Hepatocyte (in vitro differentiated cells): Measurements from ENCODE around the gene RPS21. TPM values are rescaled to one million over a fixed set of nuclear protein-coding genes. Genes with fewer than 3 reads are reported as not detected.

Experiments
- DNase-seq: peaks from one replicate; pipeline ENCODE4 v3.0.0-alpha.2; 2016; ENCODE audit warnings: low spot score
- H2AFZ ChIP-seq: fragments of 200-600 bp; sonication (generic); 2 replicates; pipeline ENCODE4 v1.6.0; 2016; ENCODE audit warnings: antibody characterized with exemption, mild to moderate bottlenecking
- H3K27ac ChIP-seq: fragments of 200-600 bp; sonication (generic); 2 replicates; pipeline ENCODE4 v1.5.1; 2016; ENCODE audit warnings: mild to moderate bottlenecking
- H3K27me3 ChIP-seq: fragments of 200-600 bp; sonication (generic); 2 replicates; pipeline ENCODE4 v1.6.1; 2016
- H3K36me3 ChIP-seq: fragments of 200-600 bp; sonication (generic); replicated peaks from 2 replicates; pipeline ENCODE4 v1.5.1; 2016; ENCODE audit warnings: low read depth; ENCODE audit not compliant: insufficient read depth
- H3K4me1 ChIP-seq: fragments of 200-600 bp; sonication (generic); 2 replicates; pipeline ENCODE4 v1.5.1; 2016; ENCODE audit warnings: mild to moderate bottlenecking, moderate library complexity; ENCODE audit not compliant: insufficient read depth
- H3K4me2 ChIP-seq: fragments of 200-600 bp; sonication (generic); 2 replicates; pipeline ENCODE4 v1.6.0; 2016
- H3K4me3 ChIP-seq: fragments of 200-600 bp; sonication (generic); 2 replicates; pipeline ENCODE4 v1.5.1; 2016; ENCODE audit warnings: mild to moderate bottlenecking
- H3K79me2 ChIP-seq: fragments of 200-600 bp; sonication (generic); 2 replicates; pipeline ENCODE4 v1.6.0; 2017; ENCODE audit warnings: mild to moderate bottlenecking
- H3K9me2 ChIP-seq: fragments of 200-600 bp; sonication (generic); replicated peaks from 2 replicates; pipeline ENCODE4 v1.6.0; 2017; ENCODE audit warnings: mild to moderate bottlenecking; ENCODE audit not compliant: insufficient read depth
- H3K9me3 ChIP-seq: fragments of 200-600 bp; sonication (generic); 2 replicates; pipeline ENCODE4 v1.5.1; 2016; ENCODE audit warnings: low read depth, mild to moderate bottlenecking
- H4K20me1 ChIP-seq: fragments of 200-600 bp; sonication (generic); 2 replicates; pipeline ENCODE4 v1.6.0; 2016; ENCODE audit warnings: mild to moderate bottlenecking; ENCODE audit not compliant: insufficient read depth, poor library complexity, severe bottlenecking
- CTCF ChIP-seq: fragments of 200-600 bp; sonication (generic); IDR thresholded peaks from 2 replicates; pipeline ENCODE4 v1.5.1; 2016; ENCODE audit warnings: antibody characterized with exemption, mild to moderate bottlenecking; ENCODE audit not compliant: poor library complexity
- EZH2 ChIP-seq: fragments of 200-600 bp; sonication (generic); IDR thresholded peaks from 2 replicates; pipeline ENCODE4 v1.6.1; 2016; ENCODE audit warnings: antibody characterized with exemption, mild to moderate bottlenecking, borderline replicate concordance
- EZH2phosphoT487 ChIP-seq: fragments of 200-600 bp; sonication (generic); IDR thresholded peaks from one replicate; pipeline ENCODE4 v1.6.1; 2018; ENCODE audit warnings: antibody characterized with exemption, mild to moderate bottlenecking, low read depth, moderate library complexity; ENCODE audit not compliant: unreplicated experiment, severe bottlenecking
- WGBS: methylation state at CpG from one replicate; pipeline ENCODE4 v1.1.6; 2016; ENCODE audit warnings: low lambda C conversion rate; ENCODE audit errors: missing lambda C conversion rate; 5-methylcytosine and 5-hydroxymethylcytosine counted together
- polyA plus RNA-seq: library from polyadenylated mRNA; unstranded; fragments of >200 nt; fragmentation: Nextera tagmentation; extraction: Ambion mirVana; gene quantifications from 2 replicates; pipeline ENCODE4 v1.2.1, GENCODE V29; 2016
- total RNA-seq: library from RNA; depleted of rRNA; stranded (reverse); fragments of >200 nt; gene quantifications from 2 replicates; pipeline ENCODE4 v1.2.3, GENCODE V29; 2014

RPS21 gene
- total and polyA plus RNA-seq, 2 experiments from 2014 or later, result 460 to 1,754 TPM

GRCh38 chr20:62437927-62438326 is 51.0 kb downstream of the RPS21 start:
- Histone ChIP-seq H4K20me1 (no peaks in the 10 kb centered on the region), H3K4me1 (peaks cover 21% of the 10 kb centered on the region), H3K27ac (peak overlapping the region; percentile 60), H3K4me2 (no peak overlapping the region), H3K79me2 (no peaks in the 10 kb centered on the region), H3K27me3 (no peaks in the 10 kb centered on the region), H3K4me3 (no peak overlapping the region), H2AFZ (no peak overlapping the region), H3K9me3 (no peaks in the 10 kb centered on the region), H3K36me3 (no peaks in the 10 kb centered on the region), H3K9me2 (no peaks in the 10 kb centered on the region)
- WGBS, result 84% methylated on average over 23 of the region's 24 CpGs
- DNase-seq, result no peak
- TF ChIP-seq CTCF (no peak), EZH2 (no peak), EZH2phosphoT487 (no peak)

Other genes with a start within 250 kb of the RPS21 start
- 270 and 277 TPM in 2 replicates for gene PSMA7, start 243.7 kb upstream of the RPS21 start, total RNA-seq
- gene PSMA7, start 243.7 kb upstream of the RPS21 start, polyA plus RNA-seq, result 408 and 450 TPM in 2 replicates
- 13.0 and 14.4 TPM in 2 replicates for gene SS18L1, start 243.3 kb upstream of the RPS21 start, total RNA-seq
- 1.8 and 2.1 TPM in 2 replicates for gene SS18L1, start 243.3 kb upstream of the RPS21 start, polyA plus RNA-seq
- gene MTG2, start 204.1 kb upstream of the RPS21 start, total RNA-seq, result 16.7 and 18.4 TPM in 2 replicates
- gene MTG2, start 204.1 kb upstream of the RPS21 start, polyA plus RNA-seq, result 21.8 and 26.7 TPM in 2 replicates
- gene HRH3, start 166.8 kb upstream of the RPS21 start, total RNA-seq, result not detected in 2 replicates
- gene HRH3, start 166.8 kb upstream of the RPS21 start, polyA plus RNA-seq, result not detected in 2 replicates
- 37.0 and 40.5 TPM in 2 replicates for gene OSBPL2, start 148.6 kb upstream of the RPS21 start, total RNA-seq
- 39.6 and 45.9 TPM in 2 replicates for gene OSBPL2, start 148.6 kb upstream of the RPS21 start, polyA plus RNA-seq
- 103 and 116 TPM in 2 replicates for gene ADRM1, start 84.1 kb upstream of the RPS21 start, total RNA-seq
- gene ADRM1, start 84.1 kb upstream of the RPS21 start, polyA plus RNA-seq, result 143 and 144 TPM in 2 replicates
- gene LAMA5, start 19.8 kb upstream of the RPS21 start, total RNA-seq, result 44.6 and 71.3 TPM in 2 replicates
- 252 and 313 TPM in 2 replicates for gene LAMA5, start 19.8 kb upstream of the RPS21 start, polyA plus RNA-seq
- gene CABLES2, start 20.2 kb downstream of the RPS21 start, total RNA-seq, result 8.6 and 12.0 TPM in 2 replicates
- 17.7 and 19.1 TPM in 2 replicates for gene CABLES2, start 20.2 kb downstream of the RPS21 start, polyA plus RNA-seq
- gene RBBP8NL, start 40.4 kb downstream of the RPS21 start, total RNA-seq, result 4.1 and 5.7 TPM in 2 replicates
- 6.4 and 6.9 TPM in 2 replicates for gene RBBP8NL, start 40.4 kb downstream of the RPS21 start, polyA plus RNA-seq
- 22.2 and 28.7 TPM in 2 replicates for gene GATA5, start 88.9 kb downstream of the RPS21 start, total RNA-seq
- gene GATA5, start 88.9 kb downstream of the RPS21 start, polyA plus RNA-seq, result 43.5 and 53.6 TPM in 2 replicates